HCT116 (cell line): ENCODE results near the gene LMO2. TPM values are rescaled to one million over a fixed set of nuclear protein-coding genes. Genes with fewer than 3 reads are reported as not detected.

Source experiments
- ATAC-seq: fragments of 200-7000 bp; cut with Tn5 transposase; 2 replicates; pipeline ENCODE4 v1.9.1; 2020; ENCODE audit warnings: mild to moderate bottlenecking, moderate library complexity
- Bru-seq: library from RNA; stranded (reverse); fragments of 400-500 nt; gene quantifications from one replicate; lab custom pipeline; 2021; lab: Mats Ljungman, UMichigan
- BruChase-seq, 2 experiments: library from RNA; stranded (reverse); fragments of 400-500 nt; gene quantifications; one replicate each; lab custom pipeline; 2021; lab: Mats Ljungman, UMichigan
- BruUV-seq: library from RNA; stranded (reverse); fragments of 400-500 nt; replicated peaks from 2 replicates; lab custom pipeline; 2021; lab: Mats Ljungman, UMichigan
- CTCF ChIA-PET: fragments of 300-600 bp; sonication (Branson Sonifier 250); formaldehyde crosslinking; loops from one replicate; lab custom pipeline; 2021; ENCODE audit warnings: antibody characterized with exemption; lab: Charles Lee
- POLR2A ChIA-PET: fragments of 300-600, 350-600 bp; sonication (Branson Sonifier 250); formaldehyde crosslinking; loops from one replicate; lab custom pipeline; 2021; ENCODE audit warnings: antibody characterized with exemption; lab: Charles Lee
- RAD21 ChIA-PET, 2 experiments: fragments of 300-600 bp; sonication (Branson Sonifier 250); formaldehyde crosslinking; loops; one replicate each; lab custom pipeline; 2023; ENCODE audit warnings: low total read pairs in 2 of 2; ENCODE audit not compliant: uncharacterized antibody in 2 of 2, unreplicated experiment in 2 of 2, low non-redundant PET in 1 of 2; lab: Charles Lee
- DNase-seq: peaks from one replicate; pipeline ENCODE4 v3.0.0-alpha.2; 2010; ENCODE audit warnings: low read depth, low spot score
- H2AFZ ChIP-seq: fragments of 200-600 bp; shearing (Covaris generic), sonication (generic); 2 replicates; pipeline ENCODE4 v1.6.1; 2017; ENCODE audit warnings: low read depth, mixed run types, mixed read lengths, antibody characterized with exemption, low read length; ENCODE audit not compliant: poor library complexity, severe bottlenecking
- H3K27ac ChIP-seq: 2 replicates; pipeline ENCODE4 v1.5.1; 2012; ENCODE audit warnings: low read depth, low read length
- H3K27me3 ChIP-seq: fragments of 200-600 bp; sonication (generic); 2 replicates; pipeline ENCODE4 v1.6.1; 2016; ENCODE audit warnings: mixed run types, low read length, mixed read lengths; ENCODE audit not compliant: insufficient read depth
- H3K36me3 ChIP-seq, 2 experiments: fragments of 200-500 bp in 1 of 2; fragments of 200-600 bp in 1 of 2; sonication (Bioruptor generic) in 1 of 2; sonication (generic) in 1 of 2; 2 replicates each; pipeline versions ENCODE4 v1.5.1 to v1.6.1; 2014 to 2016; ENCODE audit warnings: low read length in 2 of 2, inconsistent platforms in 1 of 2, mixed read lengths in 1 of 2, mixed run types in 1 of 2; ENCODE audit not compliant: insufficient read depth in 2 of 2, control insufficient read depth in 1 of 2
- H3K4me1 ChIP-seq, 2 experiments: fragments of 200-600 bp in 1 of 2; sonication (generic) in 1 of 2; 2 replicates each; pipeline versions ENCODE4 v1.5.1 to v1.6.1; 2012 to 2017; ENCODE audit warnings: low read length in 2 of 2, inconsistent platforms in 1 of 2, mild to moderate bottlenecking in 1 of 2, mixed read lengths in 1 of 2, mixed run types in 1 of 2, moderate library complexity in 1 of 2; ENCODE audit not compliant: insufficient read depth in 2 of 2, control insufficient read depth in 1 of 2
- H3K4me2 ChIP-seq: fragments of 200-600 bp; sonication (generic); 2 replicates; pipeline ENCODE4 v1.6.1; 2017; ENCODE audit warnings: mixed run types, low read length, mixed read lengths
- H3K4me3 ChIP-seq, 2 experiments: fragments of 200-600 bp in 1 of 2; sonication (generic) in 1 of 2; replicated peaks in 1 of 2; 2 replicates each; pipeline ENCODE4 v1.5.1; 2011 to 2016; ENCODE audit warnings: low read length in 2 of 2, control low read depth in 1 of 2, low read depth in 1 of 2, mild to moderate bottlenecking in 1 of 2, mixed read lengths in 1 of 2, mixed run types in 1 of 2
- H3K79me2 ChIP-seq: fragments of 200-600 bp; sonication (generic); 2 replicates; pipeline ENCODE4 v1.6.1; 2017; ENCODE audit warnings: mild to moderate bottlenecking, mixed run types, low read length, moderate library complexity, mixed read lengths; ENCODE audit not compliant: insufficient read depth
- H3K9ac ChIP-seq: fragments of 200-600 bp; sonication (generic); 2 replicates; pipeline ENCODE4 v1.6.1; 2016; ENCODE audit warnings: low read length, mixed read lengths
- H3K9me2 ChIP-seq: fragments of 200-600 bp; sonication (generic), shearing (Covaris generic); 2 replicates; pipeline ENCODE4 v1.6.1; 2017; ENCODE audit warnings: mixed run types, mild to moderate bottlenecking, moderate library complexity; ENCODE audit not compliant: insufficient read depth
- H3K9me3 ChIP-seq, 2 experiments: fragments of 200-500 bp in 1 of 2; fragments of 200-600 bp in 1 of 2; sonication (Bioruptor generic) in 1 of 2; sonication (generic) in 1 of 2; 2 replicates each; pipeline ENCODE4 v1.6.1; 2014 to 2017; ENCODE audit warnings: low read length in 2 of 2, mixed read lengths in 2 of 2, inconsistent platforms in 1 of 2, low read depth in 1 of 2, mild to moderate bottlenecking in 1 of 2, mixed run types in 1 of 2, moderate library complexity in 1 of 2; ENCODE audit not compliant: control insufficient read depth in 1 of 2, insufficient read depth in 1 of 2
- H4K20me1 ChIP-seq: fragments of 200-600 bp; sonication (generic), shearing (Covaris generic); 2 replicates; pipeline ENCODE4 v1.6.1; 2017; ENCODE audit warnings: mixed run types, mild to moderate bottlenecking, moderate library complexity; ENCODE audit not compliant: insufficient read depth
- CBX3 ChIP-seq: IDR thresholded peaks from 2 replicates; pipeline ENCODE4 v1.6.1; 2012; ENCODE audit warnings: low read depth
- CEBPB ChIP-seq: IDR thresholded peaks from 2 replicates; pipeline ENCODE4 v1.6.1; 2012; ENCODE audit warnings: low read depth
- EGR1 ChIP-seq: IDR thresholded peaks from 2 replicates; pipeline ENCODE4 v1.6.1; 2012; ENCODE audit warnings: low read depth
- EZH2 ChIP-seq: fragments of 200-600 bp; sonication (generic); IDR thresholded peaks from 2 replicates; pipeline ENCODE4 v1.6.1; 2017; ENCODE audit warnings: antibody characterized with exemption, mixed run types
- FOSL1 ChIP-seq: IDR thresholded peaks from 2 replicates; pipeline ENCODE4 v1.6.1; 2012; ENCODE audit warnings: low read depth
- JUND ChIP-seq: IDR thresholded peaks from 2 replicates; pipeline ENCODE4 v1.6.1; 2012
- POLR2AphosphoS5 ChIP-seq: IDR thresholded peaks from 2 replicates; pipeline ENCODE4 v1.6.1; 2011; ENCODE audit warnings: mild to moderate bottlenecking, low read depth, low read length, moderate library complexity
- RAD21 ChIP-seq: IDR thresholded peaks from 2 replicates; pipeline ENCODE4 v1.6.1; 2012; ENCODE audit warnings: low read depth, mild to moderate bottlenecking
- SIN3A ChIP-seq: IDR thresholded peaks from 2 replicates; pipeline ENCODE4 v1.6.1; 2012; ENCODE audit warnings: low read depth
- SP1 ChIP-seq: IDR thresholded peaks from 2 replicates; pipeline ENCODE4 v1.6.1; 2012; ENCODE audit warnings: low read depth
- YY1 ChIP-seq: IDR thresholded peaks from 2 replicates; pipeline ENCODE4 v1.6.1; 2011; ENCODE audit warnings: low read length, low read depth, moderate library complexity, mild to moderate bottlenecking; ENCODE audit not compliant: insufficient replicate concordance; ENCODE audit errors: extremely low read depth
- ZBTB33 ChIP-seq: IDR thresholded peaks from 2 replicates; pipeline ENCODE4 v1.6.1; 2011; ENCODE audit warnings: mild to moderate bottlenecking, low read length, moderate library complexity; ENCODE audit not compliant: insufficient replicate concordance; ENCODE audit errors: extremely low read depth
- intact Hi-C: fragments of 100-400 bp; cut with micrococcal nuclease; formaldehyde crosslinking; loops from 2 replicates; pipeline ENCODE4 v1.10.0; 2022
- long read RNA-seq: library from polyadenylated mRNA; unstranded; transcript quantifications from one replicate; pipeline ENCODE4 v2.0.0, GENCODE V29; 2021; ENCODE audit not compliant: unreplicated experiment
- polyA plus RNA-seq: library from polyadenylated mRNA; unstranded; fragments of >200 nt; gene quantifications from 2 replicates; pipeline ENCODE4 v1.2.1, GENCODE V29; 2012; ENCODE audit warnings: missing spikeins
- total RNA-seq: library from RNA; stranded (reverse); gene quantifications from one replicate; pipeline ENCODE4 v1.2.1, GENCODE V29; 2021; ENCODE audit not compliant: unreplicated experiment
- TF ChIP-seq, protein P1 (sequence below), 3 experiments: fragments of 200-600 bp in 1 of 3; sonication (generic) in 1 of 3; IDR thresholded peaks in 2 of 3; conservative IDR thresholded peaks in 1 of 3; 2 replicates each; pipeline ENCODE4 v1.5.1; 2012 to 2017; ENCODE audit warnings: low read depth in 2 of 3, low read length in 2 of 3, antibody characterized with exemption in 1 of 3, borderline replicate concordance in 1 of 3, control low read depth in 1 of 3, mild to moderate bottlenecking in 1 of 3, mixed read lengths in 1 of 3, mixed run types in 1 of 3, moderate library complexity in 1 of 3; ENCODE audit not compliant: insufficient read depth in 1 of 3
- TF ChIP-seq, protein P2 (sequence below): IDR thresholded peaks from 2 replicates; pipeline ENCODE4 v1.6.1; 2012
- TF ChIP-seq, protein P3 (sequence below): IDR thresholded peaks from 2 replicates; pipeline ENCODE4 v1.6.1; 2012

LMO2 gene
- 2.8 TPM for total RNA-seq
- polyA plus RNA-seq = 2.8 and 4.0 TPM in 2 replicates
- Bru-seq, nascent RNA = percentile 28 among the genes with signal in this experiment
- BruChase-seq, experiment 1, labeled RNA remaining after a 6-hour chase = percentile 29 among the genes with signal in this experiment
- BruChase-seq, experiment 2, labeled RNA remaining after a 2-hour chase = percentile 27 among the genes with signal in this experiment
- long read RNA-seq, partial matches to known transcripts = 1 of 7 reads
- long read RNA-seq, other reads (novel, unspliced or antisense) = 3 of 7 reads

DNA sequence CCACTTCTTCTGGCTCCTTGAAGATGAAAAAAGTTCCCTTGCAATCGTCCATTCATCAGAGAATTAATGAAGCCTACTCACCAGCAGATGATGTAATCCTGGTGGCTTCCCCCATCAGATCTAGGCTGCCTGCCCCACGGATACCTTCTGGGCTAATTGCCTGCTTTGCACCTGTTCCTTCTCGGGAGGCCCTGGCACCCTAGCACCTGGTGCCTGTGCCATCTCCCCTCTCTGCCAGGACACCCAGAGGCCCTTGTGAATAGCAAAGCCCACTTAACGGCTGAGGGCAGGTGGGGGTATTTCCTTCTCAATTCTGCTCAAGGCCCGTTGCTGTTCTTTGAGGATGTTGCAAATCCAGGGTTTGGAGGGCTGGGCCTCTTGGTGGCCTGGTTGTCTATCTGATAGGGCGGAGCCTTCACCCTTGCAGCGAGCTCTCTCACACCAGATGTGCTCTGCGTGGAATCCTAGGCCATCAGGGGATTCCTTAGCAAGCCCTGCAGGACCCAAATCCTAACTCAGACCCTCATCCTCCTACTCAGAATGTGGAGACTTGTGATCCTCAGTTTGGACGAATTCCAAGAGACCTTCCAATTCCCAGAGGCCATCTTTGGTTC is at the start of gene LMO2:
Gene LMO2, minus strand, starts transcription at position 363 of the 614 bp plus-strand sequence. CDS start 22,360 bp downstream, outside the sequence.
- RAD21 ChIA-PET = no interaction called here
- POLR2A ChIA-PET = no interaction called here
- intact Hi-C loops = no loop called here

More for the DNA sequence above, at the start of gene LMO2:
- no peaks in the 10 kb centered on the region for H3K36me3 ChIP-seq
- no peaks in the 10 kb centered on the region for H3K9me2 ChIP-seq
- H3K27ac ChIP-seq = no peak within 1 kb of the TSS
- 0 out of 4 replicates have a peak, but pooled peaks cover 0 to 5% of the 10 kb centered on the region in 2 experiments for H3K4me1 ChIP-seq
- no peaks in the 10 kb centered on the region for H3K9me3 ChIP-seq
- no peaks in the 10 kb centered on the region for H3K27me3 ChIP-seq
- TF ChIP-seq FOSL1 (no peak), SP1 (no peak), JUND (no peak), CBX3 (no peak), SIN3A (no peak), POLR2AphosphoS5 (no peak), ZBTB33 (no peak), RAD21 (no peak), EGR1 (no peak), YY1 (no peak), CEBPB (no peak), EZH2 (no peak)
- TF ChIP-seq, protein P1, sequence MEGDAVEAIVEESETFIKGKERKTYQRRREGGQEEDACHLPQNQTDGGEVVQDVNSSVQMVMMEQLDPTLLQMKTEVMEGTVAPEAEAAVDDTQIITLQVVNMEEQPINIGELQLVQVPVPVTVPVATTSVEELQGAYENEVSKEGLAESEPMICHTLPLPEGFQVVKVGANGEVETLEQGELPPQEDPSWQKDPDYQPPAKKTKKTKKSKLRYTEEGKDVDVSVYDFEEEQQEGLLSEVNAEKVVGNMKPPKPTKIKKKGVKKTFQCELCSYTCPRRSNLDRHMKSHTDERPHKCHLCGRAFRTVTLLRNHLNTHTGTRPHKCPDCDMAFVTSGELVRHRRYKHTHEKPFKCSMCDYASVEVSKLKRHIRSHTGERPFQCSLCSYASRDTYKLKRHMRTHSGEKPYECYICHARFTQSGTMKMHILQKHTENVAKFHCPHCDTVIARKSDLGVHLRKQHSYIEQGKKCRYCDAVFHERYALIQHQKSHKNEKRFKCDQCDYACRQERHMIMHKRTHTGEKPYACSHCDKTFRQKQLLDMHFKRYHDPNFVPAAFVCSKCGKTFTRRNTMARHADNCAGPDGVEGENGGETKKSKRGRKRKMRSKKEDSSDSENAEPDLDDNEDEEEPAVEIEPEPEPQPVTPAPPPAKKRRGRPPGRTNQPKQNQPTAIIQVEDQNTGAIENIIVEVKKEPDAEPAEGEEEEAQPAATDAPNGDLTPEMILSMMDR (IDR thresholded peaks at IDR 0.05 in 2 of 3, conservative IDR thresholded peaks at IDR 0.05 in 1 of 3; ENCODE audit: borderline replicate concordance in 1 of 3, insufficient read depth in 1 of 3, low read depth in 2 of 3, low read length in 2 of 3) = no peak
- TF ChIP-seq, protein P2, sequence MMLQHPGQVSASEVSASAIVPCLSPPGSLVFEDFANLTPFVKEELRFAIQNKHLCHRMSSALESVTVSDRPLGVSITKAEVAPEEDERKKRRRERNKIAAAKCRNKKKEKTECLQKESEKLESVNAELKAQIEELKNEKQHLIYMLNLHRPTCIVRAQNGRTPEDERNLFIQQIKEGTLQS = no peak
- TF ChIP-seq, protein P3, sequence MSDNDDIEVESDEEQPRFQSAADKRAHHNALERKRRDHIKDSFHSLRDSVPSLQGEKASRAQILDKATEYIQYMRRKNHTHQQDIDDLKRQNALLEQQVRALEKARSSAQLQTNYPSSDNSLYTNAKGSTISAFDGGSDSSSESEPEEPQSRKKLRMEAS = no peak
- DNase-seq (no peak), ATAC-seq (no peak)
- H2AFZ ChIP-seq = no peak within 1 kb of the TSS
- no peak within 1 kb of the TSS for H3K9ac ChIP-seq
- no TSS peak for BruUV-seq
- no peak within 1 kb of the TSS for H3K4me3 ChIP-seq
- no peaks in the 10 kb centered on the region for H3K79me2 ChIP-seq
- CTCF ChIA-PET = no interaction called here
- no peaks in the 10 kb centered on the region for H4K20me1 ChIP-seq
- H3K4me2 ChIP-seq = no peak within 1 kb of the TSS
